HG03280 (cell line): ENCODE results near the gene NOC2L.

Source experiments
- ATAC-seq: cut with Tn5 transposase; IDR thresholded peaks from one replicate; pipeline ENCODE4 v1.9.1; 2021; ENCODE audit warnings: mild to moderate bottlenecking, moderate library complexity; ENCODE audit not compliant: unreplicated experiment

Gene NOC2L

GRCh38 chr1:975365-975764, 16.3 kb upstream of the NOC2L start:
- ATAC-seq, result no peak

- no peak for ATAC-seq
Observed at GRCh38 chr1:974687-975328, 15.8 kb upstream of the NOC2L start.

- no peak for ATAC-seq
Observed at GRCh38 chr1:974293-974640, 15.2 kb upstream of the NOC2L start.

GRCh38 chr1:973459-974292, 14.6 kb upstream of the NOC2L start:
- no peak for ATAC-seq

GRCh38 chr1:972726-973458, 13.8 kb upstream of the NOC2L start:
- ATAC-seq, result no peak

GRCh38 chr1:971751-972506, 12.9 kb upstream of the NOC2L start:
- no peak for ATAC-seq

GRCh38 chr1:970973-971730, 12.1 kb upstream of the NOC2L start:
- no peak for ATAC-seq

- no peak for ATAC-seq
Observed at GRCh38 chr1:970242-970972, 11.4 kb upstream of the NOC2L start.

GRCh38 chr1:969260-969855, 10.3 kb upstream of the NOC2L start:
- no peak for ATAC-seq

- no peak for ATAC-seq
Observed at GRCh38 chr1:967466-968343, 8.6 kb upstream of the NOC2L start.

- peak; percentile 53 for ATAC-seq
Observed at GRCh38 chr1:966704-967300, 7.7 kb upstream of the NOC2L start.

GRCh38 chr1:966135-966703, 7.2 kb upstream of the NOC2L start, which contains the start of gene PLEKHN1:
PLEKHN1 (plus strand) TSS chr1:966482; CDS start chr1:966532, 50 bp downstream.
- no peak for ATAC-seq

- ATAC-seq, result no peak
Observed at GRCh38 chr1:965526-966134, 6.6 kb upstream of the NOC2L start.

GRCh38 chr1:964691-965525, 5.9 kb upstream of the NOC2L start:
- no peak for ATAC-seq

GRCh38 chr1:963746-964525, 4.9 kb upstream of the NOC2L start:
- ATAC-seq, result no peak

GRCh38 chr1:963301-963651, 4.2 kb upstream of the NOC2L start:
- ATAC-seq, result no peak
